Left lung (tissue), 10 donors: Measurements from ENCODE around the gene FDPS. TPM values are rescaled to one million over a fixed set of nuclear protein-coding genes. Genes with fewer than 3 reads are reported as not detected.
A peak's percentile ranks its signal among the peaks of the same experiment; 100 is the strongest.
"Not testable (repeated sequence)": the region's sequence is repeated elsewhere in the genome, so short reads cannot be mapped to it uniquely, and the experiment has no call there.

Experiments used
- ATAC-seq: fragments of 200-7000 bp; cut with Tn5 transposase; one replicate; pipeline ENCODE4 v1.9.1; 2020; ENCODE audit warnings: moderate library complexity
- DNase-seq, 4 donors: peaks; one replicate each; pipeline ENCODE4 v3.0.0-alpha.2; 2013 to 2020
- H3K27ac ChIP-seq, 2 donors: fragments of 200-600 bp; sonication (generic) in 1 of 2; one replicate each; pipeline versions ENCODE4 v1.5.0 to v1.8.0; 2020 to 2021
- H3K27me3 ChIP-seq, 2 donors: fragments of 200-600 bp; sonication (generic) in 1 of 2; one replicate each; pipeline versions ENCODE4 v1.5.0 to v1.8.0; 2020 to 2021
- H3K36me3 ChIP-seq, 2 donors: fragments of 200-600 bp; sonication (generic) in 1 of 2; one replicate each; pipeline versions ENCODE4 v1.5.0 to v1.8.0; 2020 to 2021
- H3K4me1 ChIP-seq, 2 donors: fragments of 200-600 bp; one replicate each; pipeline ENCODE4 v1.8.0; 2021
- H3K4me3 ChIP-seq, 2 donors: fragments of 200-600 bp; sonication (generic) in 1 of 2; one replicate each; pipeline versions ENCODE4 v1.5.0 to v1.8.0; 2020 to 2021; ENCODE audit warnings: mild to moderate bottlenecking in 1 of 2
- H3K9me3 ChIP-seq, 2 donors: fragments of 200-600 bp; sonication (generic) in 1 of 2; one replicate each; pipeline versions ENCODE4 v1.5.0 to v1.8.0; 2020 to 2021
- CTCF ChIP-seq, 2 donors: fragments of 200-600 bp; sonication (generic) in 1 of 2; IDR thresholded peaks; one replicate each; pipeline versions ENCODE4 v1.5.0 to v1.8.0; 2021; ENCODE audit warnings: antibody characterized with exemption in 2 of 2
- intact Hi-C, 2 donors: fragments of 100-400 bp; cut with DNase I; formaldehyde crosslinking; loops; one replicate each; pipeline versions ENCODE4 v1.11.2 to v1.14.2; 2022
- polyA plus RNA-seq, 6 donors: library from polyadenylated mRNA; unstranded; fragments of 120-200 nt; gene quantifications; one replicate each; pipeline ENCODE4 v1.2.1, GENCODE V29; 2013; ENCODE audit not compliant: insufficient read length in 6 of 6
- total RNA-seq, 2 donors: library from RNA; stranded (reverse); fragmentation: NEBNext Ultra II Directional; extraction: Animal tissue kit (Norgen Biotek cat#: 25700); gene quantifications; one replicate each; pipeline ENCODE4 v1.2.1, GENCODE V29; 2021
- donor health status: DM: no; HTN: yes; CAD: no.
- donor health status: DM: no; HTN: no; CAD: no.

The FDPS gene
- total and polyA plus RNA-seq, 8 donors, result 166 to 411 (median 187) TPM

- ATAC-seq (no peak), DNase-seq (peak in 1 of 4 donors; percentile 80)
- Histone ChIP-seq H3K4me3 (no peak overlapping the region), H3K27ac (no peak overlapping the region), H3K36me3 (peaks cover 0 to 52% of the 10 kb centered on the region in 2 donors), H3K4me1 (peaks cover 11 to 28% of the 10 kb centered on the region in 2 donors), H3K27me3 (no peaks in the 10 kb centered on the region), H3K9me3 (no peaks in the 10 kb centered on the region)
- TF ChIP-seq CTCF (IDR thresholded peaks at IDR 0.05), result no peak
- intact Hi-C loops, result no loop called here
Measured at GRCh38 chr1:155326631-155327037, 18.0 kb downstream of the FDPS start.

GRCh38 chr1:155327981-155328380 is 19.3 kb downstream of the FDPS start:
- H3K4me1 ChIP-seq, result peaks cover 4 to 15% of the 10 kb centered on the region in 2 donors
- DNase-seq (no peak), ATAC-seq (no peak)
- TF ChIP-seq CTCF (IDR thresholded peaks at IDR 0.05), result no peak
- intact Hi-C loops, result no loop called here
- H3K27ac ChIP-seq, result no peak overlapping the region
- H3K9me3 ChIP-seq, result no peaks in the 10 kb centered on the region
- no peaks in the 10 kb centered on the region for H3K27me3 ChIP-seq
- peaks cover 0 to 54% of the 10 kb centered on the region in 2 donors for H3K36me3 ChIP-seq
- no peak overlapping the region for H3K4me3 ChIP-seq

- intact Hi-C loops, H3K9me3 ChIP-seq, ATAC-seq: not testable (repeated sequence)
Measured at GRCh38 chr1:155328856-155329255, 20.2 kb downstream of the FDPS start.

GRCh38 chr1:155329980-155330598 is 21.4 kb downstream of the FDPS start:
- no peaks in the 10 kb centered on the region for H3K9me3 ChIP-seq
- ATAC-seq (peak; percentile 70), DNase-seq (no peak)
- peaks cover 4 to 10% of the 10 kb centered on the region in 2 donors for H3K4me1 ChIP-seq
- no peak overlapping the region for H3K4me3 ChIP-seq
- H3K27me3 ChIP-seq, result no peaks in the 10 kb centered on the region
- no peak for TF ChIP-seq CTCF (IDR thresholded peaks at IDR 0.05)
- intact Hi-C loops, result no loop called here
- peak overlapping the region in 1 of 2 donors; percentile 5 for H3K27ac ChIP-seq
- peaks cover 0 to 70% of the 10 kb centered on the region in 2 donors for H3K36me3 ChIP-seq

More at GRCh38 chr1:155328856-155329255, 20.2 kb downstream of the FDPS start:
- peaks cover 0 to 59% of the 10 kb centered on the region in 2 donors for H3K36me3 ChIP-seq
- H3K4me1 ChIP-seq, result peaks cover 4 to 14% of the 10 kb centered on the region in 2 donors
- not testable (repeated sequence) for H3K27me3 ChIP-seq, DNase-seq, H3K27ac ChIP-seq, H3K4me3 ChIP-seq

GRCh38 chr1:155334962-155335361 is 26.3 kb downstream of the FDPS start:
- H3K36me3 ChIP-seq, result peaks cover 0 to 81% of the 10 kb centered on the region in 2 donors
- intact Hi-C loops, result no loop called here
- no peaks in the 10 kb centered on the region for H3K27me3 ChIP-seq
- ATAC-seq (no peak), DNase-seq (no peak)
- TF ChIP-seq CTCF (IDR thresholded peaks at IDR 0.05), result no peak
- no peaks in the 10 kb centered on the region for H3K9me3 ChIP-seq
- H3K4me3 ChIP-seq, result no peak overlapping the region
- H3K27ac ChIP-seq, result no peak overlapping the region
- H3K4me1 ChIP-seq, result no peaks in the 10 kb centered on the region
